ENCODE results near the gene PUS10. TPM values are rescaled to one million over a fixed set of nuclear protein-coding genes. Genes with fewer than 3 reads are reported as not detected.

The PUS10 gene
- total and polyA plus RNA-seq, 2 of the 13 experiments (the other 11 are each of a cell fraction or from before 2014, with no cell fraction given): 41.4 to 44.3 TPM

GRCh38 chr2:61021228-61021660 is 3.2 kb upstream of the PUS10 start (continued):
- TF ChIP-seq, protein P1, sequence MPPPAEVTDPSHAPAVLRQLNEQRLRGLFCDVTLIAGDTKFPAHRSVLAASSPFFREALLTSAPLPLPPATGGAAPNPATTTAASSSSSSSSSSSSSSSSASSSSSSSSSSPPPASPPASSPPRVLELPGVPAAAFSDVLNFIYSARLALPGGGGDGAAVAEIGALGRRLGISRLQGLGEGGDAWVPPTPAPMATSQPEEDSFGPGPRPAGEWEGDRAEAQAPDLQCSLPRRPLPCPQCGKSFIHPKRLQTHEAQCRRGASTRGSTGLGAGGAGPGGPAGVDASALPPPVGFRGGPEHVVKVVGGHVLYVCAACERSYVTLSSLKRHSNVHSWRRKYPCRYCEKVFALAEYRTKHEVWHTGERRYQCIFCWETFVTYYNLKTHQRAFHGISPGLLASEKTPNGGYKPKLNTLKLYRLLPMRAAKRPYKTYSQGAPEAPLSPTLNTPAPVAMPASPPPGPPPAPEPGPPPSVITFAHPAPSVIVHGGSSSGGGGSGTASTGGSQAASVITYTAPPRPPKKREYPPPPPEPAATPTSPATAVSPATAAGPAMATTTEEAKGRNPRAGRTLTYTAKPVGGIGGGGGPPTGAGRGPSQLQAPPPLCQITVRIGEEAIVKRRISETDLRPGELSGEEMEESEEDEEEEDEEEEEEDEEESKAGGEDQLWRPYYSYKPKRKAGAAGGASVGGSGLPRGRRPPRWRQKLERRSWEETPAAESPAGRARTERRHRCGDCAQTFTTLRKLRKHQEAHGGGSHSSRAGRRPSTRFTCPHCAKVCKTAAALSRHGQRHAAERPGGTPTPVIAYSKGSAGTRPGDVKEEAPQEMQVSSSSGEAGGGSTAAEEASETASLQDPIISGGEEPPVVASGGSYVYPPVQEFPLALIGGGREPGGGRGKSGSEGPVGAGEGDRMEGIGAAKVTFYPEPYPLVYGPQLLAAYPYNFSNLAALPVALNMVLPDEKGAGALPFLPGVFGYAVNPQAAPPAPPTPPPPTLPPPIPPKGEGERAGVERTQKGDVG (CRISPR knock-in tag; IDR thresholded peaks at IDR 0.05; ENCODE audit: borderline replicate concordance): peak; percentile 79; the same call in 1 of the 2 replicates
- TF ChIP-seq YY1 (IDR thresholded peaks at IDR 0.05; ENCODE audit: insufficient read depth, insufficient replicate concordance, low read depth, low read length) (peak; percentile 64), HOXA3 (CRISPR knock-in tag; IDR thresholded peaks at IDR 0.05) (peak; percentile 77), ZNF510 (CRISPR knock-in tag; IDR thresholded peaks at IDR 0.05; ENCODE audit: low read depth) (0 out of 2 replicates have a peak, but pooled peaks have one; percentile 17)

DNA sequence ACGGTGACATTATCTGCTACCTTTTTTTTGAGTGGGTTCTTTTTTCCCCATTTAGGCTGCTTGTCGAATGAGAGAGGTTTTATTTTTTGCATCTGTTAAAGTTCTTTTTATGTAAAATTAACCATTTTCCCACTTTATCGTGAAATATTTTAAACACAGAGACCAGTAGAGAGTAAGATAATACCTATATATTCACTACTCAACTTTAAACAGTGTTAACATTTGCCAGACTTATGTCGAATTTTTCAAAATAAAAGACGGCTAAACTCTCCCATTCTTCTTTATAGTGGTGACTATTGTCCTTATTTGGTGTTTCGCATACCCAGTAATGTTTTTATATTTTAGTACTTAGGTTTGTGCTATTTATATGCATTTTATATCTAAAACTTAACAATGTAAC is 743 bp upstream of the PUS10 start:
- Histone ChIP-seq H3K4me3 (replicated peaks in 1 of 3; ENCODE audit: insufficient read depth in 1 of 3, low read depth in 2 of 3, low read length in 3 of 3) (peak overlapping the region; percentile 74 to 94 (median 93)), H3K9me3 (ENCODE audit: low read length) (0 out of 2 replicates have a peak, but pooled peaks cover 3% of the 10 kb centered on the region), H3K27me3 (ENCODE audit: control insufficient read depth in 1 of 2, insufficient read depth in 2 of 2, low read length in 2 of 2) (no peaks in the 10 kb centered on the region; a peak in 1 of 5 replicates), H4K20me1 (ENCODE audit: insufficient read depth, low read length) (no peaks in the 10 kb centered on the region; the same call in 1 of the 2 replicates), H3K36me3 (replicated peaks in 1 of 2; ENCODE audit: control insufficient read depth in 1 of 2, insufficient read depth in 2 of 2, low read length in 2 of 2) (peaks cover 5 to 32% of the 10 kb centered on the region in 2 experiments; a peak in 3 of 5 replicates), H3K9ac (ENCODE audit: insufficient read depth, low read depth, low read length) (peak overlapping the region; percentile 97), H2AFZ (ENCODE audit: low read length) (no peak overlapping the region), H3K27ac (ENCODE audit: extremely low read length, insufficient read depth, low read length) (peak overlapping the region; percentile 99), H3K79me2 (ENCODE audit: insufficient read depth, low read length) (peaks cover 95% of the 10 kb centered on the region), H3K4me2 (ENCODE audit: low read depth, low read length) (peak overlapping the region; percentile 83), H3K4me1 (ENCODE audit: insufficient read depth, low read length) (peaks cover 66% of the 10 kb centered on the region)
- in situ Hi-C loops (cut with HindIII; ENCODE audit: extremely low pct_ligation_motif_present, low pct_unique_long_range_greater_than_20kb) (no loop called here), intact Hi-C loops (cut with micrococcal nuclease; ENCODE audit: unreplicated experiment) (loop anchor here (2.0 to 10.0 kb wide), 3 partner anchors 46 to 136 kb away; partner anchors contain the start of genes REL and SANBR)
- ChIA-PET POLR2A (no interaction called here), CTCF (ENCODE audit: low intra/inter-chr PET ratio, low total read pairs) (no interaction called here)
- ATAC-seq (no peak), DNase-seq (ENCODE audit: low spot score) (no peak), FAIRE-seq (no peak)
- WGBS (ENCODE audit: low lambda C conversion rate): 4% methylated on average over 6 of the region's 6 CpGs
- no TSS peak for BruUV-seq (replicated peaks)
- TF ChIP-seq AGO2 (optimal IDR thresholded peaks at IDR 0.05; ENCODE audit: low read depth, low read length) (peak; percentile 73), RBFOX2 (IDR thresholded peaks at IDR 0.05; ENCODE audit: low read depth, low read length) (peak; percentile 81), CENPT (CRISPR knock-in tag; IDR thresholded peaks at IDR 0.05; ENCODE audit: low read depth) (no peak), JUND (CRISPR knock-in tag; IDR thresholded peaks at IDR 0.05) (no peak), ZNF572 (CRISPR knock-in tag; IDR thresholded peaks at IDR 0.05) (no peak), MLXIP (CRISPR knock-in tag; IDR thresholded peaks at IDR 0.05; ENCODE audit: borderline replicate concordance) (no peak), KDM3A (CRISPR knock-in tag; IDR thresholded peaks at IDR 0.05; ENCODE audit: low read depth) (no peak), HNRNPUL1 (IDR thresholded peaks at IDR 0.05; ENCODE audit: low read depth, low read length) (0 out of 2 replicates have a peak, but pooled peaks have one; percentile 31), GATA4 (IDR thresholded peaks at IDR 0.05; ENCODE audit: borderline replicate concordance, low read depth) (no peak), PAWR (CRISPR knock-in tag; IDR thresholded peaks at IDR 0.05; ENCODE audit: borderline replicate concordance) (no peak)
- TF ChIP-seq, protein P2, sequence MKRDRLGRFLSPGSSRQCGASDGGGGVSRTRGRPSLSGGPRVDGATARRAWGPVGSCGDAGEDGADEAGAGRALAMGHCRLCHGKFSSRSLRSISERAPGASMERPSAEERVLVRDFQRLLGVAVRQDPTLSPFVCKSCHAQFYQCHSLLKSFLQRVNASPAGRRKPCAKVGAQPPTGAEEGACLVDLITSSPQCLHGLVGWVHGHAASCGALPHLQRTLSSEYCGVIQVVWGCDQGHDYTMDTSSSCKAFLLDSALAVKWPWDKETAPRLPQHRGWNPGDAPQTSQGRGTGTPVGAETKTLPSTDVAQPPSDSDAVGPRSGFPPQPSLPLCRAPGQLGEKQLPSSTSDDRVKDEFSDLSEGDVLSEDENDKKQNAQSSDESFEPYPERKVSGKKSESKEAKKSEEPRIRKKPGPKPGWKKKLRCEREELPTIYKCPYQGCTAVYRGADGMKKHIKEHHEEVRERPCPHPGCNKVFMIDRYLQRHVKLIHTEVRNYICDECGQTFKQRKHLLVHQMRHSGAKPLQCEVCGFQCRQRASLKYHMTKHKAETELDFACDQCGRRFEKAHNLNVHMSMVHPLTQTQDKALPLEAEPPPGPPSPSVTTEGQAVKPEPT (CRISPR knock-in tag; IDR thresholded peaks at IDR 0.05; ENCODE audit: low read depth): no peak

Data from HepG2 (cell line).